HL-60 (cell line): Measurements from ENCODE around the gene SEC11C.

ENCODE experiments used
- POLR2AphosphoS5 ChIP-seq: IDR thresholded peaks from 2 replicates; pipeline ENCODE4 v1.6.1; 2012; ENCODE audit warnings: low read depth
- REST ChIP-seq: IDR thresholded peaks from 2 replicates; pipeline ENCODE4 v1.6.1; 2012; ENCODE audit warnings: low read depth; ENCODE audit not compliant: insufficient replicate concordance

GRCh38 chr18:59202258-59202820, 62.7 kb downstream of the SEC11C start:
- TF ChIP-seq REST (no peak), POLR2AphosphoS5 (no peak)
